HG03442 (cell line): ENCODE measurements around the gene STYXL2.

ENCODE experiments used
- ATAC-seq: cut with Tn5 transposase; IDR thresholded peaks from one replicate; pipeline ENCODE4 v1.9.1; 2021; ENCODE audit warnings: mild to moderate bottlenecking, moderate library complexity; ENCODE audit not compliant: unreplicated experiment

STYXL2 gene

GRCh38 chr1:167077128-167077867 lies 16.6 kb upstream of the STYXL2 start:
- no peak for ATAC-seq

GRCh38 chr1:167077868-167078210 lies 16.0 kb upstream of the STYXL2 start:
- ATAC-seq = no peak

GRCh38 chr1:167081594-167082156 lies 12.2 kb upstream of the STYXL2 start:
- no peak for ATAC-seq

GRCh38 chr1:167082511-167083027 lies 11.3 kb upstream of the STYXL2 start:
- ATAC-seq = no peak

GRCh38 chr1:167083066-167083665 lies 10.7 kb upstream of the STYXL2 start:
- ATAC-seq = no peak

GRCh38 chr1:167083871-167084270 lies 10.0 kb upstream of the STYXL2 start:
- ATAC-seq = no peak

GRCh38 chr1:167084757-167085156 lies 9.1 kb upstream of the STYXL2 start:
- no peak for ATAC-seq

GRCh38 chr1:167086033-167086432 lies 7.8 kb upstream of the STYXL2 start:
- no peak for ATAC-seq

GRCh38 chr1:167086768-167087167 lies 7.1 kb upstream of the STYXL2 start:
- no peak for ATAC-seq

- no peak for ATAC-seq
Observed at GRCh38 chr1:167088746-167089417, 5.0 kb upstream of the STYXL2 start.

GRCh38 chr1:167089939-167090313 lies 3.9 kb upstream of the STYXL2 start:
- no peak for ATAC-seq

- ATAC-seq = peak; percentile 68
Observed at GRCh38 chr1:167090314-167090942, 3.4 kb upstream of the STYXL2 start, which contains the start of gene GPA33. TSS of gene GPA33 (minus strand) at chr1:167090377. CDS start at chr1:167090287, 90 bp downstream.

- no peak for ATAC-seq
Observed at GRCh38 chr1:167092653-167093052, 1.2 kb upstream of the STYXL2 start.

- ATAC-seq = no peak
Observed at GRCh38 chr1:167094690-167095089, 815 bp downstream of the STYXL2 start.

- ATAC-seq = no peak
Observed at GRCh38 chr1:167095368-167095767, 1.5 kb downstream of the STYXL2 start.

GRCh38 chr1:167099851-167100250 lies 6.0 kb downstream of the STYXL2 start:
- ATAC-seq = no peak

- ATAC-seq = no peak
Observed at GRCh38 chr1:167100730-167101129, 6.9 kb downstream of the STYXL2 start.

- no peak for ATAC-seq
Observed at GRCh38 chr1:167101754-167102153, 7.9 kb downstream of the STYXL2 start.

- no peak for ATAC-seq
Observed at GRCh38 chr1:167102906-167103573, 9.2 kb downstream of the STYXL2 start.

GRCh38 chr1:167104256-167104633 lies 10.4 kb downstream of the STYXL2 start:
- ATAC-seq = no peak
